HG02678 (cell line): Measurements from ENCODE around the gene FGF6.
"Not testable (repeated sequence)": the region's sequence is repeated elsewhere in the genome, so short reads cannot be mapped to it uniquely, and the experiment has no call there.

ENCODE experiments used
- ATAC-seq: cut with Tn5 transposase; IDR thresholded peaks from one replicate; pipeline ENCODE4 v1.9.1; 2021; ENCODE audit warnings: mild to moderate bottlenecking, moderate library complexity; ENCODE audit not compliant: unreplicated experiment

The FGF6 gene

DNA sequence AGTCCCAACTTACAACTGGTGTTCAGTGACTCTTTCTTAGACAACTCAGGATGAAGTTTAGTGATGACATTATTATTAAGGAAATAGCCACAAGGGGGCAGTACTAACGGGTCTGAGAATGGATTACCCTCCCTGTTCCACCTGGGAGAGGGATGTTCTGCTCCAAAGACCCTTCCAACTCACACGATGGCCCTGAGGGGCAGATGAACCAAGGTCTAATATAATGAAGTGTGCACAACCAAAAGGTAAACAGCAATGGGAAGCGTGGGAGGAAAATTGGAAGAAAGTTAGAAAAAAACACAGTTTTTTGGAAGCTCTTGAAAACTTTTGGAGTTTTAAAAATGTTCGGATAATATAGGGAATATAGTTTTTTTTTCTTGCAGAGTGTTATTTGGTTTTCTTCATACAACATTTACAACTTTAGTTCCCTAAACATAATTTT is 24.0 kb downstream of the FGF6 start:
- no peak for ATAC-seq

DNA sequence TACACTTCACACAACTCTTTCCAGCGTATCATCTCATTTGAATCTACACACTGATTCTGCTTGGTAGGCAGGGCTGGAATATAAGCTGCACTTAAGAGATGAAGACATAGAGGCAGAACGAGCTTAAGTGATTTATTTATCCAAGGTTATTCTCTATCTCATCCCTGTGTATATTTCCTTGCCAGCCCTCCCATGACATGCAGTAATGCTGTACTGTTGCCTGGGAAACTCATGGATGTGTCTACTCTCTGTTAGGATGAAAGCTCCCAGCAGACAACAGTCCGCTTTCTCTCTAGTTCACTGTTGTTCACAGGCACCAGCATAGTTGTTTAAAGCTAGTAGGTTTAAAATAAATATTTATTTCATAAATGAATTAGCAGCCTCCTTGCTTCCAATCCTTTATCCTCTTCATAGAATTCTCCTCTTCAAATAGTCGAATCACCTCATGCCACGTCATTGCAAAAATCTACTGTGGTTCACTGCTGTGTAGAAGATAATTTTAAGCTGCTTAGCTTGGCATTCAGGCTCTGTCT is 25.4 kb downstream of the FGF6 start:
- ATAC-seq: no peak

DNA sequence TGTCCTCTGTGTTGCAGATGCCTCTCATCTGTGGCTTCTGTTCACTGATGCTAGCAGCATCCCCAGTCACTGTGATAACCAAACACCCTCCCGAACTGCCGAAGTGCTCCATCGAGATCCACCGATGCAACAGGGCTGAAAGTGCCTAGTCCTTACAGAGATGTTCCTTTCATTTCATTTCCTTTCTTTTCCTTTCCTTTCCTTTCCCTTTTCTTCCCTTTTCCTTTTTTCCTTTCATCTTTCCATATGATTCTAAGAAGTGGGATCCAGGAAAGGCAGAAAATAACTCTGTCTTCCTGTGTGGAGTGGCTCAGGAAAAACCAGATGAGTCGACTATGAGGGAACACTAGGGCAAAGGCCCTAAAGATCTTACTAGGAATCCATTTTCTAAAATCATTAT is 26.7 kb downstream of the FGF6 start:
- no peak for ATAC-seq

GRCh38 chr12:4417936-4418335 is 27.7 kb downstream of the FGF6 start:
- no peak for ATAC-seq

DNA sequence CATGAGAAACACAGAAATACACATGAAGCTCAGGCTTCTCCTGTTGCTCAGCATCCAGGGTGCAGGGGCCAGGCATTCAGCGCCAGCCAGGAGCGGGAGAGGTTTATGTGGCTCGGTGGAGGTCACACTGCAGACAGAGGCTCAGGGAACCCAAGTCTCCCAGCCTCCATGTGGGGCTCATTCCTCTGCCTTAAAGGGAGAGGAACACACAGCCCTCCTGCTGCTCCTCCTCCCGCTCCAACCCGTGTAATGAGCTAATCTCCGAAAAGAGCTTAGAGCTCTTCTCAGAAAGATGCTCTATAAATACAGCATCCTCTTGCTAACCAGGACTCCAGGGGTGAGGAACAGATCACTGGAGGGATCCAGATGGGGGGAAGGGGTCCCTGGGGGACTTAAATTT is 28.2 kb downstream of the FGF6 start:
- ATAC-seq: no peak

GRCh38 chr12:4416276-4416675 is 29.3 kb downstream of the FGF6 start:
- ATAC-seq: no peak

DNA sequence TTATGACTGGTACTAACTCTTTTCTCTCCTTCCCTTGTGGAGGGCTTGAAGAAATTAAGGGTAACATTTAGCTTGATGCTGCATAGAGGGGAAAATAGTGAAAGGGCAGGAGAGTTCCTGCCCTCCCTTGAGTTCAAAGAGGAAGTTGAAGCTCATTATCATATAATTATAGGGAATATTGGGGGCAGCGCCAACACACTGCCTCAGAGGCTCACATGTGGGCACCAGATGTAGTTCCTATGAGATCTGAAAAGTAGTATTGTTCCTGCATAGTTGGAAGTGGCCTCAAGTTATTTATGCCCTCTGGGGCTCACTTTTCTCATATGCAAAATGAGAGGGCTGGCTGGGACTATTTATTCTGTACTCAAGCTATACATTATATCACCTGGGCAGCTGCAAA is 33.1 kb downstream of the FGF6 start:
- ATAC-seq: no peak

- no peak for ATAC-seq
These were observed 33.6 kb downstream of the FGF6 start for GRCh38 chr12:4412056-4412455.

GRCh38 chr12:4407136-4407535 is 38.5 kb downstream of the FGF6 start:
- ATAC-seq: no peak

- ATAC-seq: not testable (repeated sequence)
These were observed 40.6 kb downstream of the FGF6 start for GRCh38 chr12:4404877-4405637.

- no peak for ATAC-seq
These were observed 42.6 kb downstream of the FGF6 start for GRCh38 chr12:4402996-4403395.

GRCh38 chr12:4401117-4401516 is 44.5 kb downstream of the FGF6 start:
- no peak for ATAC-seq

DNA sequence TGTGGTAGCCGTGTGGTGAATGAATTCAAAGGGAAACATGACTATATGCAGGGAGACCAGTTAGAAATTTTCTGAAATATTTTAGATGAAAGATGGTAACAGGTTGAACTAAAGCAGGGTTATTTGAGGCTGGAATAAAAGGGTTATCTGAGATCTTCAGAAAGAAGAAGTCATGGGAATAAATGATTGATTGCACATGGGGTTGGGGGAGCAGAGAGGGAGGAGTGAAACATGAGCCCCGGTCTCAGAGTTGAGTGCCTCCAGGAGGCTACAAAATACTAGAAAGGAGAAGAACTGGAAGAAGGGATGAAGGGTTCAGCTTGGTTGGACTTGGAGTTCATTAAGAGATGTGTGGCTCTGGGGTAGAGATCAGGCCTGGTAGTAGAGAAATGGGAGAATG is 49.8 kb downstream of the FGF6 start:
- no peak for ATAC-seq

DNA sequence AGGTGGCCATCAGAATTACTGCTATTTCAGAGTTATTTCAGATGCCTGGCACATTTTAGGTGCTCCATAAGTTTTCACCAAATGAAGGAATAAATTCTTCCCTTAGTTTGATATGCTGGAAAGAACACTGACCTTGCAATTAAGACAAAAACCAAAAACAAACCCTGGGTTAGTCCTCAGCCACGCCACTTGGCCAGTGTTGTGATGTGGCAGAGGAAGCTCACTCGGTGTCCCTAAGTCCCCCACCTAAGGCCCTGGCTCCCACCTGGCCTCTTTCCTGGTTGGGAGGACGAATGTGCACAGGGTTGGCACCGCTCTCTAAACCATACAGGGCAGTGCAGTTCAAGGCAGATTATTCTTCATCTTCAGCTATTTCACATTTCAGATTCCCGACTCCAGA is 52.4 kb downstream of the FGF6 start:
- no peak for ATAC-seq

DNA sequence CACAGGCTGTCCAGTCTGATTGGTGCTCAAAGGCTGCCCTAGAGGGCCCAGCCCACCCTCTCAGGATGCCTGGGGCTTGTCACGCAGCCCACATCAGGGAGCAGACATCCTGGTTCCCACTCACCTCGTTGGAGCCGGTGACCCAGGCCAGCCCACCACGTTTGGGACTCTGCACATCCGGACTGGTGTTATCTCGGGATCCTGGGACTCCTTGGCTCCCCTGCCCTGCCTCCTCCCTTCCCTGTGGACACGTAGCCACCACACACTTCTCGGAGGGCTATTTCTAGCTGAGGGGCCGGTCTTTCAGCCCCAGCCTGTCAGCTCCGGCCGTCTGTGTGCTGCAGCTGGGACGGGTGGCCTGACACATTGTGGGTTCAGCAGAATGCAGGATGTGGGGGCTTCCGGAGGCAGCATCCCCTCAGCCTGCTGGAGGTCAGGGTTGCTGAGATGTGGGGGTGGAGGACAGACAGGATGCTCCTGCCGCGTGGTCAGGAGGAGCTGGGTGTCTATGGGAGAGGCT is 53.3 kb downstream of the FGF6 start:
- ATAC-seq: no peak

- no peak for ATAC-seq
These were observed 57.0 kb downstream of the FGF6 start for GRCh38 chr12:4388662-4389061.

DNA sequence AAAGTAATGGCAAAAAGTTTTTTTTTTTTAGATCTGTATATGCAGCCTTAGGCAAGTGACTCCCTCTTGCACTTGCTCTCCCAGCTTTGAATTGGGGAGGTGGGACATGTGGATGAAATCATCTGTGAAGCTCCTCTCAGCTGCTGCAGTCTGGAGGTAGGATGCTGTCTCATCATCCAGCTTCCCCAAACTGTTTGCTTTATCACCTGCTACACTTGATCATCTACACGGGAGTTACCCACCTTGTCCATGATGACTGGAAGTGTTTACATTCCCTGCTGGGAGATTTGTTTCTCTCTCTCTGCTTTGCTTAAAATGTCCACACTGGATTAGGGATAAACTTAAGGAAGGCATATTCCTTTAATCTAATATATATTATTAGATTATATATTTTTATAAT is 57.6 kb downstream of the FGF6 start:
- ATAC-seq: no peak

GRCh38 chr12:4387607-4388006 is 58.0 kb downstream of the FGF6 start:
- no peak for ATAC-seq

GRCh38 chr12:4386801-4387200 is 58.8 kb downstream of the FGF6 start:
- no peak for ATAC-seq
